Prostate gland (tissue), 2 donors: ENCODE results near the gene CUL1. TPM values are rescaled to one million over a fixed set of nuclear protein-coding genes. Genes with fewer than 3 reads are reported as not detected.

Experiments used
- DNase-seq: peaks from one replicate; pipeline ENCODE4 v3.0.0-alpha.2; 2019; ENCODE audit warnings: low spot score
- H3K27ac ChIP-seq, 2 donors: fragments of 200-600 bp; sonication (generic); 2 replicates each; pipeline ENCODE4 v1.5.1; 2017 to 2019
- H3K27me3 ChIP-seq: fragments of 200-600 bp; sonication (generic); replicated peaks from 2 replicates; pipeline ENCODE4 v1.5.1; 2019; ENCODE audit not compliant: insufficient read depth
- H3K36me3 ChIP-seq, 2 donors: fragments of 200-600 bp; sonication (generic); 1 replicate in 1 of 2; 2 replicates in 1 of 2; pipeline versions ENCODE4 v1.5.1 to v1.8.1; 2017 to 2019
- H3K4me1 ChIP-seq: fragments of 200-600 bp; sonication (generic); replicated peaks from 2 replicates; pipeline ENCODE4 v1.5.1; 2019
- H3K4me3 ChIP-seq, 2 donors: fragments of 200-600 bp; sonication (generic); 2 replicates each; pipeline ENCODE4 v1.5.1; 2017 to 2019
- H3K9me3 ChIP-seq: fragments of 200-600 bp; sonication (generic); 2 replicates; pipeline ENCODE4 v1.5.1; 2017
- CTCF ChIP-seq, 4 experiments: fragments of 200-600 bp in 2 of 4; fragments of 450-650 bp in 2 of 4; sonication (generic) in 2 of 4; IDR thresholded peaks; 1 replicate in 3 of 4; 2 replicates in 1 of 4; pipeline ENCODE4 v1.5.1; 2016 to 2019; ENCODE audit warnings: antibody characterized with exemption in 4 of 4, mild to moderate bottlenecking in 2 of 4, moderate library complexity in 2 of 4
- POLR2A ChIP-seq: fragments of 450-650 bp; IDR thresholded peaks from one replicate; pipeline ENCODE4 v1.6.1; 2016; ENCODE audit warnings: antibody characterized with exemption, mild to moderate bottlenecking
- POLR2AphosphoS5 ChIP-seq: sonication (generic); formaldehyde crosslinking; IDR thresholded peaks from one replicate; pipeline ENCODE4 v1.6.1; 2017; ENCODE audit warnings: antibody characterized with exemption
- WGBS: methylation state at CpG from one replicate; pipeline ENCODE4 v1.1.5; 2018; 5-methylcytosine and 5-hydroxymethylcytosine counted together
- intact Hi-C: fragments of 100-400 bp; cut with DNase I; formaldehyde crosslinking; loops from one replicate; pipeline ENCODE4 v1.14.2; 2022
- total RNA-seq, 2 donors: library from RNA; depleted of rRNA; stranded (reverse); fragments of >200 nt; gene quantifications; one replicate each; pipeline ENCODE4 v1.1.0, GENCODE V29; 2016

The CUL1 gene
- total RNA-seq, 2 donors from 2014 or later = 39.0 to 105 TPM

GRCh38 chr7:148746135-148746534 is 47.4 kb downstream of the CUL1 start:
- TF ChIP-seq CTCF (IDR thresholded peaks at IDR 0.05) (no peak), POLR2AphosphoS5 (no peak), POLR2A (no peak)
- H3K36me3 ChIP-seq = no peaks in the 10 kb centered on the region
- DNase-seq = no peak
- H3K27ac ChIP-seq = no peak overlapping the region
- H3K4me3 ChIP-seq = no peak overlapping the region
- intact Hi-C loops = no loop called here
- no peaks in the 10 kb centered on the region for H3K27me3 ChIP-seq
- 90% methylated on average over 3 of the region's 3 CpGs for WGBS
- H3K9me3 ChIP-seq = no peaks in the 10 kb centered on the region
- no peaks in the 10 kb centered on the region for H3K4me1 ChIP-seq

DNA sequence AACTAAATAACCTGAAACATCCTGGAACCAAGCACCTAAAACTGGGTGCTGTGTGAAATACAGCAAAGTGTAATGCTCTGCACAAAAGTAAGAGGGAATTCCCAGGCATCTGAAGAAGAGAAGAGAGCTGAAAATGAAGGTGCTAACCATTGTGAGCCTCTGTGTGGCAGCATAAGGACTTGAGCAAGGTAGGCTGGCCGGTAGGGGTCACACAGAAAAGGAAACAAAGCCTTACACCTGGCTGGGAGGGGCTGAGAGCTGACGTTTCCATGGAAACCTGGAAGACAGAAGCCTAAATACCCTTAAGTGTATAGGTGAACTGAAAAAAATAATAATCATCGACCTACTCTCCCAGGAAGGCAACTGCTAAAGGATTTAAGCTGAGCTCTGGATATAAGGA is 48.6 kb downstream of the CUL1 start:
- Histone ChIP-seq H3K36me3 (no peaks in the 10 kb centered on the region), H3K27ac (no peak overlapping the region), H3K4me3 (no peak overlapping the region), H3K9me3 (no peaks in the 10 kb centered on the region), H3K4me1 (no peaks in the 10 kb centered on the region), H3K27me3 (no peaks in the 10 kb centered on the region)
- TF ChIP-seq POLR2A (no peak), CTCF (IDR thresholded peaks at IDR 0.05) (no peak), POLR2AphosphoS5 (no peak)
- DNase-seq = no peak
- intact Hi-C loops = no loop called here
- 30% methylated on average over 3 of the region's 3 CpGs for WGBS

- TF ChIP-seq POLR2AphosphoS5 = no peak
- TF ChIP-seq POLR2A = no peak
- no peak for TF ChIP-seq CTCF (IDR thresholded peaks at IDR 0.05)
- Histone ChIP-seq H3K4me1 (no peaks in the 10 kb centered on the region), H3K27me3 (no peaks in the 10 kb centered on the region), H3K9me3 (no peaks in the 10 kb centered on the region), H3K36me3 (no peaks in the 10 kb centered on the region), H3K4me3 (no peak overlapping the region), H3K27ac (no peak overlapping the region)
- intact Hi-C loops = no loop called here
- 95% methylated on average over 8 of the region's 8 CpGs for WGBS
- no peak for DNase-seq
Observed at GRCh38 chr7:148750442-148751355, 52.0 kb downstream of the CUL1 start.

DNA sequence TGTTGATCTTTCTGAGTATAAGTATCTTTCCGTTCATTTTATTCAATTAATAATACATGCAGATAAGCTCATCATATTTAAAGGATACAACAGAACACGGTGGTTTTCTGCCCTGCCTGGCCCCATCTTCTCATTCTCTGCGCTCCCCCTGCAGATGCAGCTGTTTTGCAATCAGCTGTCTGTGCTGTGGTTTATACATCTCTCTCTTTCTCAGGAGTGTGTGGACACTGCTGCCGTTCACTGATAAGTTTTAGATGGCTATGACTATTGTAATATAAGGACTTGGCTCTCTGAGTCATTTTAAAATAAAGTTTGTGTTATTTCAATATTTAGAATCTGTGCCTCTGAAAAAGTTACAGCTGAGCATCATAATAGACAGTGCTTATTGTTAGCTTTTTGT is 54.5 kb downstream of the CUL1 start:
- intact Hi-C loops = no loop called here
- Histone ChIP-seq H3K4me1 (no peaks in the 10 kb centered on the region), H3K27me3 (no peaks in the 10 kb centered on the region), H3K27ac (no peak overlapping the region), H3K36me3 (no peaks in the 10 kb centered on the region), H3K4me3 (no peak overlapping the region), H3K9me3 (no peaks in the 10 kb centered on the region)
- WGBS = 74% methylated on average over 4 of the region's 4 CpGs
- no peak for DNase-seq
- TF ChIP-seq POLR2AphosphoS5 = no peak
- TF ChIP-seq POLR2A = no peak
- TF ChIP-seq CTCF (IDR thresholded peaks at IDR 0.05) = no peak

DNA sequence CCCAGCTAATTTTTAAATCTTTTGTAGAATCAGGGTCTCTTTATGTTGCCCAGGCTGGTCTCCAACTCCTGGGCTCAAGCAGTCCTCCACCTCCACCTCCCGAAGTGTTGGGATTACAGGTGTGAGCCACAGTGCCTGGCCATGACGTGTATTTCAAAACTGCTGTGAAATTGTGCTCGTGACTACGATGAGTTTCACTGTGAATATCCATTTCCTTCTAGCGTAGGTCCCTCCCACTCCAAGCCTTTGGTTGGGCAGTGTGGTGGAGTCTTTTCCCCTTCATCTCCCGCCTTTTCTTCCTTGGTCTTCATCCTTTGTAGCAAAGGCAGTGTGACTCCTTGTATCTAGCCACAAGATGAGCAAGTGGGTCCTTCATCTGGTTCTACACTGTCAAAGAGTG is 56.2 kb downstream of the CUL1 start:
- no peak overlapping the region for H3K4me3 ChIP-seq
- no peak for DNase-seq
- no peaks in the 10 kb centered on the region for H3K4me1 ChIP-seq
- no peaks in the 10 kb centered on the region for H3K9me3 ChIP-seq
- no peak overlapping the region for H3K27ac ChIP-seq
- TF ChIP-seq POLR2AphosphoS5 = no peak
- no peak for TF ChIP-seq POLR2A
- no peak for TF ChIP-seq CTCF (IDR thresholded peaks at IDR 0.05)
- no peaks in the 10 kb centered on the region for H3K36me3 ChIP-seq
- intact Hi-C loops = no loop called here
- WGBS = 94% methylated on average over 6 of the region's 6 CpGs
- H3K27me3 ChIP-seq = no peaks in the 10 kb centered on the region
